ENCODE data around the gene APC. TPM values are rescaled to one million over a fixed set of nuclear protein-coding genes. Genes with fewer than 3 reads are reported as not detected.

The APC gene
- total and polyA plus RNA-seq, 2 of the 8 experiments (the other 6 are each of a cell fraction or from before 2014, with no cell fraction given), result 6.8 to 41.9 TPM

- TF ChIP-seq SP4 (IDR thresholded peaks at IDR 0.05; ENCODE audit: low read length), result no peak
- TF ChIP-seq JUND (IDR thresholded peaks at IDR 0.05; ENCODE audit: low read length), result no peak
- no peak for TF ChIP-seq PHF8 (conservative IDR thresholded peaks at IDR 0.05; ENCODE audit: low read depth, low read length)
- no peak for TF ChIP-seq JUN (IDR thresholded peaks at IDR 0.05; ENCODE audit: low read depth, low read length)
These were observed 3.1 kb upstream of the APC start (continued) for GRCh38 chr5:112734597-112734996.
